HCT116 (cell line): Measurements from ENCODE around the gene ACTN2. TPM values are rescaled to one million over a fixed set of nuclear protein-coding genes. Genes with fewer than 3 reads are reported as not detected.

Experiments used
- ATAC-seq: fragments of 200-7000 bp; cut with Tn5 transposase; 2 replicates; pipeline ENCODE4 v1.9.1; 2020; ENCODE audit warnings: mild to moderate bottlenecking, moderate library complexity
- BruUV-seq: library from RNA; stranded (reverse); fragments of 400-500 nt; replicated peaks from 2 replicates; lab custom pipeline; 2021; lab: Mats Ljungman, UMichigan
- CTCF ChIA-PET: fragments of 300-600 bp; sonication (Branson Sonifier 250); formaldehyde crosslinking; loops from one replicate; lab custom pipeline; 2021; ENCODE audit warnings: antibody characterized with exemption; lab: Charles Lee
- POLR2A ChIA-PET: fragments of 300-600, 350-600 bp; sonication (Branson Sonifier 250); formaldehyde crosslinking; loops from one replicate; lab custom pipeline; 2021; ENCODE audit warnings: antibody characterized with exemption; lab: Charles Lee
- RAD21 ChIA-PET, 2 experiments: fragments of 300-600 bp; sonication (Branson Sonifier 250); formaldehyde crosslinking; loops; one replicate each; lab custom pipeline; 2023; ENCODE audit warnings: low total read pairs in 2 of 2; ENCODE audit not compliant: uncharacterized antibody in 2 of 2, unreplicated experiment in 2 of 2, low non-redundant PET in 1 of 2; lab: Charles Lee
- DNase-seq: peaks from one replicate; pipeline ENCODE4 v3.0.0-alpha.2; 2010; ENCODE audit warnings: low read depth, low spot score
- H2AFZ ChIP-seq: fragments of 200-600 bp; shearing (Covaris generic), sonication (generic); 2 replicates; pipeline ENCODE4 v1.6.1; 2017; ENCODE audit warnings: low read depth, mixed run types, mixed read lengths, antibody characterized with exemption, low read length; ENCODE audit not compliant: poor library complexity, severe bottlenecking
- H3K27ac ChIP-seq: 2 replicates; pipeline ENCODE4 v1.5.1; 2012; ENCODE audit warnings: low read depth, low read length
- H3K27me3 ChIP-seq: fragments of 200-600 bp; sonication (generic); 2 replicates; pipeline ENCODE4 v1.6.1; 2016; ENCODE audit warnings: mixed run types, low read length, mixed read lengths; ENCODE audit not compliant: insufficient read depth
- H3K36me3 ChIP-seq, 2 experiments: fragments of 200-500 bp in 1 of 2; fragments of 200-600 bp in 1 of 2; sonication (Bioruptor generic) in 1 of 2; sonication (generic) in 1 of 2; 2 replicates each; pipeline versions ENCODE4 v1.5.1 to v1.6.1; 2014 to 2016; ENCODE audit warnings: low read length in 2 of 2, inconsistent platforms in 1 of 2, mixed read lengths in 1 of 2, mixed run types in 1 of 2; ENCODE audit not compliant: insufficient read depth in 2 of 2, control insufficient read depth in 1 of 2
- H3K4me1 ChIP-seq, 2 experiments: fragments of 200-600 bp in 1 of 2; sonication (generic) in 1 of 2; 2 replicates each; pipeline versions ENCODE4 v1.5.1 to v1.6.1; 2012 to 2017; ENCODE audit warnings: low read length in 2 of 2, inconsistent platforms in 1 of 2, mild to moderate bottlenecking in 1 of 2, mixed read lengths in 1 of 2, mixed run types in 1 of 2, moderate library complexity in 1 of 2; ENCODE audit not compliant: insufficient read depth in 2 of 2, control insufficient read depth in 1 of 2
- H3K4me2 ChIP-seq: fragments of 200-600 bp; sonication (generic); 2 replicates; pipeline ENCODE4 v1.6.1; 2017; ENCODE audit warnings: mixed run types, low read length, mixed read lengths
- H3K4me3 ChIP-seq, 2 experiments: fragments of 200-600 bp in 1 of 2; sonication (generic) in 1 of 2; replicated peaks in 1 of 2; 2 replicates each; pipeline ENCODE4 v1.5.1; 2011 to 2016; ENCODE audit warnings: low read length in 2 of 2, control low read depth in 1 of 2, low read depth in 1 of 2, mild to moderate bottlenecking in 1 of 2, mixed read lengths in 1 of 2, mixed run types in 1 of 2
- H3K79me2 ChIP-seq: fragments of 200-600 bp; sonication (generic); 2 replicates; pipeline ENCODE4 v1.6.1; 2017; ENCODE audit warnings: mild to moderate bottlenecking, mixed run types, low read length, moderate library complexity, mixed read lengths; ENCODE audit not compliant: insufficient read depth
- H3K9ac ChIP-seq: fragments of 200-600 bp; sonication (generic); 2 replicates; pipeline ENCODE4 v1.6.1; 2016; ENCODE audit warnings: low read length, mixed read lengths
- H3K9me2 ChIP-seq: fragments of 200-600 bp; sonication (generic), shearing (Covaris generic); 2 replicates; pipeline ENCODE4 v1.6.1; 2017; ENCODE audit warnings: mixed run types, mild to moderate bottlenecking, moderate library complexity; ENCODE audit not compliant: insufficient read depth
- H3K9me3 ChIP-seq, 2 experiments: fragments of 200-500 bp in 1 of 2; fragments of 200-600 bp in 1 of 2; sonication (Bioruptor generic) in 1 of 2; sonication (generic) in 1 of 2; 2 replicates each; pipeline ENCODE4 v1.6.1; 2014 to 2017; ENCODE audit warnings: low read length in 2 of 2, mixed read lengths in 2 of 2, inconsistent platforms in 1 of 2, low read depth in 1 of 2, mild to moderate bottlenecking in 1 of 2, mixed run types in 1 of 2, moderate library complexity in 1 of 2; ENCODE audit not compliant: control insufficient read depth in 1 of 2, insufficient read depth in 1 of 2
- H4K20me1 ChIP-seq: fragments of 200-600 bp; sonication (generic), shearing (Covaris generic); 2 replicates; pipeline ENCODE4 v1.6.1; 2017; ENCODE audit warnings: mixed run types, mild to moderate bottlenecking, moderate library complexity; ENCODE audit not compliant: insufficient read depth
- CBX3 ChIP-seq: IDR thresholded peaks from 2 replicates; pipeline ENCODE4 v1.6.1; 2012; ENCODE audit warnings: low read depth
- CEBPB ChIP-seq: IDR thresholded peaks from 2 replicates; pipeline ENCODE4 v1.6.1; 2012; ENCODE audit warnings: low read depth
- EZH2 ChIP-seq: fragments of 200-600 bp; sonication (generic); IDR thresholded peaks from 2 replicates; pipeline ENCODE4 v1.6.1; 2017; ENCODE audit warnings: antibody characterized with exemption, mixed run types
- FOSL1 ChIP-seq: IDR thresholded peaks from 2 replicates; pipeline ENCODE4 v1.6.1; 2012; ENCODE audit warnings: low read depth
- JUND ChIP-seq: IDR thresholded peaks from 2 replicates; pipeline ENCODE4 v1.6.1; 2012
- POLR2A ChIP-seq: IDR thresholded peaks from 2 replicates; pipeline ENCODE4 v1.7.0; 2011; ENCODE audit warnings: borderline replicate concordance; ENCODE audit not compliant: insufficient read depth, insufficient read length; ENCODE audit errors: extremely low read depth
- POLR2AphosphoS5 ChIP-seq: IDR thresholded peaks from 2 replicates; pipeline ENCODE4 v1.6.1; 2011; ENCODE audit warnings: mild to moderate bottlenecking, low read depth, low read length, moderate library complexity
- RAD21 ChIP-seq: IDR thresholded peaks from 2 replicates; pipeline ENCODE4 v1.6.1; 2012; ENCODE audit warnings: low read depth, mild to moderate bottlenecking
- SIN3A ChIP-seq: IDR thresholded peaks from 2 replicates; pipeline ENCODE4 v1.6.1; 2012; ENCODE audit warnings: low read depth
- SP1 ChIP-seq: IDR thresholded peaks from 2 replicates; pipeline ENCODE4 v1.6.1; 2012; ENCODE audit warnings: low read depth
- SRF ChIP-seq: IDR thresholded peaks from 2 replicates; pipeline ENCODE4 v1.6.1; 2012; ENCODE audit warnings: low read depth
- TCF7L2 ChIP-seq: IDR thresholded peaks from 2 replicates; pipeline ENCODE4 v1.7.0; 2011; ENCODE audit warnings: borderline replicate concordance, inconsistent platforms; ENCODE audit not compliant: insufficient read depth, insufficient read length; ENCODE audit errors: extremely low read depth
- ZFX ChIP-seq: fragments of 450-650 bp; IDR thresholded peaks from 2 replicates; pipeline ENCODE4 v1.6.1; 2017
- ZNF274 ChIP-seq: fragments of 200-500 bp; sonication (Bioruptor generic); IDR thresholded peaks from 2 replicates; pipeline ENCODE4 v1.6.1; 2014; ENCODE audit warnings: mild to moderate bottlenecking, low read depth, low read length, inconsistent platforms
- intact Hi-C: fragments of 100-400 bp; cut with micrococcal nuclease; formaldehyde crosslinking; loops from 2 replicates; pipeline ENCODE4 v1.10.0; 2022
- total RNA-seq: library from RNA; stranded (reverse); gene quantifications from one replicate; pipeline ENCODE4 v1.2.1, GENCODE V29; 2021; ENCODE audit not compliant: unreplicated experiment
- TF ChIP-seq, protein P1 (sequence below): IDR thresholded peaks from 2 replicates; pipeline ENCODE4 v1.6.1; 2012; ENCODE audit warnings: low read depth
- TF ChIP-seq, protein P2 (sequence below): IDR thresholded peaks from 2 replicates; pipeline ENCODE4 v1.6.1; 2012
- TF ChIP-seq, protein P3 (sequence below), 3 experiments: fragments of 200-600 bp in 1 of 3; sonication (generic) in 1 of 3; IDR thresholded peaks in 2 of 3; conservative IDR thresholded peaks in 1 of 3; 2 replicates each; pipeline ENCODE4 v1.5.1; 2012 to 2017; ENCODE audit warnings: low read depth in 2 of 3, low read length in 2 of 3, antibody characterized with exemption in 1 of 3, borderline replicate concordance in 1 of 3, control low read depth in 1 of 3, mild to moderate bottlenecking in 1 of 3, mixed read lengths in 1 of 3, mixed run types in 1 of 3, moderate library complexity in 1 of 3; ENCODE audit not compliant: insufficient read depth in 1 of 3
- TF ChIP-seq, protein P4 (sequence below): IDR thresholded peaks from 2 replicates; pipeline ENCODE4 v1.6.1; 2011; ENCODE audit warnings: mild to moderate bottlenecking, low read length, moderate library complexity; ENCODE audit not compliant: insufficient replicate concordance; ENCODE audit errors: extremely low read depth

The ACTN2 gene
- total RNA-seq, 1 experiment from 2014 or later = 0.20 TPM

DNA sequence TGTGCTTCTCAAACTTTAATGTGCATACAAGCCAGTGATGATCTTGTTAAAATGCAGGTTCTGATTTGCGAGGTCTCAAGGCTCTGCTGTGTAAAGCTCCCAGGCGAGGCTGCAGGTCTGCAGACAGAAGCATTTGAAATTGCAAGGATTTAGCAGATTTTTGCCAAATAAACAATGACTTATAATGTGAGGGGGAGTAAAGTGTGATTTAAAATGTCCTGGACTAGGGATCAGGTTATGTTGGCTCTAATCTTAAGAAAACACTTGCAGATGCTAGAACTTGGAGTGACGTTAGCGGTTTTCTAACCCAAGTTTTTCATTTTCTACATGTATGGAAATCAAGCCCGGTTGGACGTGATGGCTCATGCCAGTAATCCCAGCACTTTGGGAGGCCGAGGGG, 16.2 kb upstream of the ACTN2 start:
- TF ChIP-seq CBX3 (no peak), EZH2 (no peak), FOSL1 (no peak), SIN3A (no peak), SRF (no peak), JUND (no peak), POLR2A (no peak), RAD21 (no peak), ZNF274 (no peak), SP1 (no peak), ZFX (no peak), CEBPB (no peak), TCF7L2 (no peak), POLR2AphosphoS5 (no peak)
- TF ChIP-seq, protein P1, sequence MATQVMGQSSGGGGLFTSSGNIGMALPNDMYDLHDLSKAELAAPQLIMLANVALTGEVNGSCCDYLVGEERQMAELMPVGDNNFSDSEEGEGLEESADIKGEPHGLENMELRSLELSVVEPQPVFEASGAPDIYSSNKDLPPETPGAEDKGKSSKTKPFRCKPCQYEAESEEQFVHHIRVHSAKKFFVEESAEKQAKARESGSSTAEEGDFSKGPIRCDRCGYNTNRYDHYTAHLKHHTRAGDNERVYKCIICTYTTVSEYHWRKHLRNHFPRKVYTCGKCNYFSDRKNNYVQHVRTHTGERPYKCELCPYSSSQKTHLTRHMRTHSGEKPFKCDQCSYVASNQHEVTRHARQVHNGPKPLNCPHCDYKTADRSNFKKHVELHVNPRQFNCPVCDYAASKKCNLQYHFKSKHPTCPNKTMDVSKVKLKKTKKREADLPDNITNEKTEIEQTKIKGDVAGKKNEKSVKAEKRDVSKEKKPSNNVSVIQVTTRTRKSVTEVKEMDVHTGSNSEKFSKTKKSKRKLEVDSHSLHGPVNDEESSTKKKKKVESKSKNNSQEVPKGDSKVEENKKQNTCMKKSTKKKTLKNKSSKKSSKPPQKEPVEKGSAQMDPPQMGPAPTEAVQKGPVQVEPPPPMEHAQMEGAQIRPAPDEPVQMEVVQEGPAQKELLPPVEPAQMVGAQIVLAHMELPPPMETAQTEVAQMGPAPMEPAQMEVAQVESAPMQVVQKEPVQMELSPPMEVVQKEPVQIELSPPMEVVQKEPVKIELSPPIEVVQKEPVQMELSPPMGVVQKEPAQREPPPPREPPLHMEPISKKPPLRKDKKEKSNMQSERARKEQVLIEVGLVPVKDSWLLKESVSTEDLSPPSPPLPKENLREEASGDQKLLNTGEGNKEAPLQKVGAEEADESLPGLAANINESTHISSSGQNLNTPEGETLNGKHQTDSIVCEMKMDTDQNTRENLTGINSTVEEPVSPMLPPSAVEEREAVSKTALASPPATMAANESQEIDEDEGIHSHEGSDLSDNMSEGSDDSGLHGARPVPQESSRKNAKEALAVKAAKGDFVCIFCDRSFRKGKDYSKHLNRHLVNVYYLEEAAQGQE = no peak
- TF ChIP-seq, protein P2, sequence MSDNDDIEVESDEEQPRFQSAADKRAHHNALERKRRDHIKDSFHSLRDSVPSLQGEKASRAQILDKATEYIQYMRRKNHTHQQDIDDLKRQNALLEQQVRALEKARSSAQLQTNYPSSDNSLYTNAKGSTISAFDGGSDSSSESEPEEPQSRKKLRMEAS = no peak
- TF ChIP-seq, protein P3, sequence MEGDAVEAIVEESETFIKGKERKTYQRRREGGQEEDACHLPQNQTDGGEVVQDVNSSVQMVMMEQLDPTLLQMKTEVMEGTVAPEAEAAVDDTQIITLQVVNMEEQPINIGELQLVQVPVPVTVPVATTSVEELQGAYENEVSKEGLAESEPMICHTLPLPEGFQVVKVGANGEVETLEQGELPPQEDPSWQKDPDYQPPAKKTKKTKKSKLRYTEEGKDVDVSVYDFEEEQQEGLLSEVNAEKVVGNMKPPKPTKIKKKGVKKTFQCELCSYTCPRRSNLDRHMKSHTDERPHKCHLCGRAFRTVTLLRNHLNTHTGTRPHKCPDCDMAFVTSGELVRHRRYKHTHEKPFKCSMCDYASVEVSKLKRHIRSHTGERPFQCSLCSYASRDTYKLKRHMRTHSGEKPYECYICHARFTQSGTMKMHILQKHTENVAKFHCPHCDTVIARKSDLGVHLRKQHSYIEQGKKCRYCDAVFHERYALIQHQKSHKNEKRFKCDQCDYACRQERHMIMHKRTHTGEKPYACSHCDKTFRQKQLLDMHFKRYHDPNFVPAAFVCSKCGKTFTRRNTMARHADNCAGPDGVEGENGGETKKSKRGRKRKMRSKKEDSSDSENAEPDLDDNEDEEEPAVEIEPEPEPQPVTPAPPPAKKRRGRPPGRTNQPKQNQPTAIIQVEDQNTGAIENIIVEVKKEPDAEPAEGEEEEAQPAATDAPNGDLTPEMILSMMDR (IDR thresholded peaks at IDR 0.05 in 2 of 3, conservative IDR thresholded peaks at IDR 0.05 in 1 of 3; ENCODE audit: borderline replicate concordance in 1 of 3, insufficient read depth in 1 of 3, low read depth in 2 of 3, low read length in 2 of 3) = no peak
- TF ChIP-seq, protein P4, sequence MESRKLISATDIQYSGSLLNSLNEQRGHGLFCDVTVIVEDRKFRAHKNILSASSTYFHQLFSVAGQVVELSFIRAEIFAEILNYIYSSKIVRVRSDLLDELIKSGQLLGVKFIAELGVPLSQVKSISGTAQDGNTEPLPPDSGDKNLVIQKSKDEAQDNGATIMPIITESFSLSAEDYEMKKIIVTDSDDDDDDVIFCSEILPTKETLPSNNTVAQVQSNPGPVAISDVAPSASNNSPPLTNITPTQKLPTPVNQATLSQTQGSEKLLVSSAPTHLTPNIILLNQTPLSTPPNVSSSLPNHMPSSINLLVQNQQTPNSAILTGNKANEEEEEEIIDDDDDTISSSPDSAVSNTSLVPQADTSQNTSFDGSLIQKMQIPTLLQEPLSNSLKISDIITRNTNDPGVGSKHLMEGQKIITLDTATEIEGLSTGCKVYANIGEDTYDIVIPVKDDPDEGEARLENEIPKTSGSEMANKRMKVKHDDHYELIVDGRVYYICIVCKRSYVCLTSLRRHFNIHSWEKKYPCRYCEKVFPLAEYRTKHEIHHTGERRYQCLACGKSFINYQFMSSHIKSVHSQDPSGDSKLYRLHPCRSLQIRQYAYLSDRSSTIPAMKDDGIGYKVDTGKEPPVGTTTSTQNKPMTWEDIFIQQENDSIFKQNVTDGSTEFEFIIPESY = no peak
- Histone ChIP-seq H3K4me2 (no peak overlapping the region), H2AFZ (no peak overlapping the region), H3K4me1 (no peaks in the 10 kb centered on the region), H3K9me3 (no peaks in the 10 kb centered on the region), H3K27me3 (peaks cover 23% of the 10 kb centered on the region), H4K20me1 (no peaks in the 10 kb centered on the region), H3K79me2 (no peaks in the 10 kb centered on the region), H3K9ac (no peak overlapping the region), H3K9me2 (no peaks in the 10 kb centered on the region), H3K4me3 (no peak overlapping the region), H3K27ac (no peak overlapping the region), H3K36me3 (no peaks in the 10 kb centered on the region)
- DNase-seq (no peak), ATAC-seq (no peak)
- ChIA-PET RAD21 (no interaction called here), POLR2A (no interaction called here), CTCF (no interaction called here)
- intact Hi-C loops = no loop called here
- BruUV-seq = no TSS peak
